ENCODE data around the gene IFNG-AS1. TPM values are rescaled to one million over a fixed set of nuclear protein-coding genes. Genes with fewer than 3 reads are reported as not detected.
A peak's percentile ranks its signal among the peaks of the same experiment; 100 is the strongest.

Gene IFNG-AS1
- polyA plus RNA-seq, 1 donor from 2014 or later, result not detected

DNA sequence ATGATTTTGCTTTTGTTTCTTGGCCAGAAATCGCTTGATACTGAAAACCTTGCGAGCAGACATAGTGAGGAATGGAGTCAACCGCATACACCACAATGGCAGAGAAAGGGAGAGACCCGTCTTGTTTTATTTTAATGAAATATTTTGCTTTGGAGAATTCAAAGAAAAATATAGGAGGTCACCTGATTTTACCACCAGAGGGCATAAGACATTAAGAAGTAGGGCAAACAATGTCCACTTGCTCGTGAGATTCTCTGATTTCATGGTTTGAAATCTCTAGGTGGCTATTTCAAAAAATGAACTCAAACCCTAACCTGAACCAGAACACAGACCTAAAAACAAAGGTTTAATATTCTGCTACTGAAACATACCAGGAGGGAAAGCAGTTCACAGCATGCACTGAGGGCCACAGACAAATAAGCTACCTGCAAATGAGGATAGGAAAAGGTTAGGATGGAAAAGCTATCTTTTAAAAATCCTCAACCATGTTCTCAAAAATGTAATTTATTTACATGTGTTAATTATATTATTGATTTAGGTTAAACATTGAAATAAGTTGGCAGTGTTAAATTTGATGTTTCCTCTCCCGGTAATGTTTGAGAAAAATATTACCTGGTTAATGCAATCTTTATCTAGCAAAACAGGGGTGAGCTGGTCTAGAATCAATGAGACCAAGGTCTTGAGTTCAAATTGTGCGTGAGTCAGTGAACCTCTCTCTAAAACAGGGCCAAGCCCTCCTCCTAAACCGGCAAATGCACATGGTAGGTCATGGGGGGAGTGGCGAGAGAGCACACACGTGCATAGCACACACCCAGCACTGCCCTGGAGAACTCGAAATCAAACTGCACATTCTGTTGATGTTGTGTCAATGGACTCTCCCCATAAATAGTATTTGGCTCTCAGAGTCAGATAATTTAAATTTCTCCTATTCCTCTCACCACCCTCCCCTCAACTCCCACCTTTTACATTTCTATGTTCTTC lies 12.5 kb downstream of the IFNG-AS1 start:
- no peak overlapping the region for H3K4me2 ChIP-seq (ENCODE audit: low read length)
- no peaks in the 10 kb centered on the region for H3K79me2 ChIP-seq (replicated peaks; ENCODE audit: insufficient read depth, low read length)
- no peaks in the 10 kb centered on the region for H3K9me3 ChIP-seq (ENCODE audit: low read length)
- no peak for TF ChIP-seq TAF1 (IDR thresholded peaks at IDR 0.05; ENCODE audit: low read depth)
- TF ChIP-seq MXI1 (conservative IDR thresholded peaks at IDR 0.05; ENCODE audit: poor library complexity, severe bottlenecking), result no peak
- peak; percentile 63 for TF ChIP-seq CTCF (IDR thresholded peaks at IDR 0.05; ENCODE audit: poor library complexity, severe bottlenecking)
- TF ChIP-seq RAD21 (conservative IDR thresholded peaks at IDR 0.05), result peak; percentile 63
- TF ChIP-seq EZH2 (IDR thresholded peaks at IDR 0.05; ENCODE audit: borderline replicate concordance, insufficient read depth, low read length, poor library complexity, severe bottlenecking), result no peak
- no peak for TF ChIP-seq EP300 (conservative IDR thresholded peaks at IDR 0.05; ENCODE audit: poor library complexity, severe bottlenecking)
- TF ChIP-seq SMC3 (conservative IDR thresholded peaks at IDR 0.05; ENCODE audit: poor library complexity), result peak; percentile 67
- TF ChIP-seq, protein P1, sequence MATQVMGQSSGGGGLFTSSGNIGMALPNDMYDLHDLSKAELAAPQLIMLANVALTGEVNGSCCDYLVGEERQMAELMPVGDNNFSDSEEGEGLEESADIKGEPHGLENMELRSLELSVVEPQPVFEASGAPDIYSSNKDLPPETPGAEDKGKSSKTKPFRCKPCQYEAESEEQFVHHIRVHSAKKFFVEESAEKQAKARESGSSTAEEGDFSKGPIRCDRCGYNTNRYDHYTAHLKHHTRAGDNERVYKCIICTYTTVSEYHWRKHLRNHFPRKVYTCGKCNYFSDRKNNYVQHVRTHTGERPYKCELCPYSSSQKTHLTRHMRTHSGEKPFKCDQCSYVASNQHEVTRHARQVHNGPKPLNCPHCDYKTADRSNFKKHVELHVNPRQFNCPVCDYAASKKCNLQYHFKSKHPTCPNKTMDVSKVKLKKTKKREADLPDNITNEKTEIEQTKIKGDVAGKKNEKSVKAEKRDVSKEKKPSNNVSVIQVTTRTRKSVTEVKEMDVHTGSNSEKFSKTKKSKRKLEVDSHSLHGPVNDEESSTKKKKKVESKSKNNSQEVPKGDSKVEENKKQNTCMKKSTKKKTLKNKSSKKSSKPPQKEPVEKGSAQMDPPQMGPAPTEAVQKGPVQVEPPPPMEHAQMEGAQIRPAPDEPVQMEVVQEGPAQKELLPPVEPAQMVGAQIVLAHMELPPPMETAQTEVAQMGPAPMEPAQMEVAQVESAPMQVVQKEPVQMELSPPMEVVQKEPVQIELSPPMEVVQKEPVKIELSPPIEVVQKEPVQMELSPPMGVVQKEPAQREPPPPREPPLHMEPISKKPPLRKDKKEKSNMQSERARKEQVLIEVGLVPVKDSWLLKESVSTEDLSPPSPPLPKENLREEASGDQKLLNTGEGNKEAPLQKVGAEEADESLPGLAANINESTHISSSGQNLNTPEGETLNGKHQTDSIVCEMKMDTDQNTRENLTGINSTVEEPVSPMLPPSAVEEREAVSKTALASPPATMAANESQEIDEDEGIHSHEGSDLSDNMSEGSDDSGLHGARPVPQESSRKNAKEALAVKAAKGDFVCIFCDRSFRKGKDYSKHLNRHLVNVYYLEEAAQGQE (IDR thresholded peaks at IDR 0.05; ENCODE audit: borderline replicate concordance), result no peak
- TF ChIP-seq POLR2AphosphoS5 (IDR thresholded peaks at IDR 0.05), result no peak
- no peaks in the 10 kb centered on the region for H3K36me3 ChIP-seq (ENCODE audit: insufficient read depth, low read length)
- no peaks in the 10 kb centered on the region for H3K27me3 ChIP-seq (ENCODE audit: insufficient read depth, low read depth, low read length)
- no peak overlapping the region for H3K9ac ChIP-seq (ENCODE audit: low read length)
- H3K4me3 ChIP-seq (ENCODE audit: low read length), result no peak overlapping the region
- no peak overlapping the region for H3K27ac ChIP-seq (ENCODE audit: low read length)
- no peak overlapping the region for H2AFZ ChIP-seq (ENCODE audit: low read depth, low read length)
- H3F3A ChIP-seq (ENCODE audit: insufficient read depth, low read length, poor library complexity, severe bottlenecking), result no peaks in the 10 kb centered on the region
- no peaks in the 10 kb centered on the region for H4K20me1 ChIP-seq (ENCODE audit: insufficient read depth)
- no peaks in the 10 kb centered on the region for H3K9me2 ChIP-seq (ENCODE audit: insufficient read depth, low read length)

- H2AFZ ChIP-seq (ENCODE audit: low read depth, low read length), result no peak overlapping the region
- H3K4me2 ChIP-seq (ENCODE audit: low read length), result no peak overlapping the region
- H4K20me1 ChIP-seq (ENCODE audit: insufficient read depth), result no peaks in the 10 kb centered on the region
- H3K27me3 ChIP-seq (ENCODE audit: insufficient read depth, low read depth, low read length), result no peaks in the 10 kb centered on the region
- no peaks in the 10 kb centered on the region for H3F3A ChIP-seq (ENCODE audit: insufficient read depth, low read length, poor library complexity, severe bottlenecking)
- TF ChIP-seq POLR2AphosphoS5 (IDR thresholded peaks at IDR 0.05), result no peak
- no peak for TF ChIP-seq RAD21 (conservative IDR thresholded peaks at IDR 0.05)
- no peak for TF ChIP-seq TAF1 (IDR thresholded peaks at IDR 0.05; ENCODE audit: low read depth)
- TF ChIP-seq, protein P1 (IDR thresholded peaks at IDR 0.05; ENCODE audit: borderline replicate concordance), result no peak
- H3K36me3 ChIP-seq (ENCODE audit: insufficient read depth, low read length), result no peaks in the 10 kb centered on the region
- no peak overlapping the region for H3K9ac ChIP-seq (ENCODE audit: low read length)
- no peak overlapping the region for H3K27ac ChIP-seq (ENCODE audit: low read length)
- H3K9me3 ChIP-seq (ENCODE audit: low read length), result no peaks in the 10 kb centered on the region
- H3K9me2 ChIP-seq (ENCODE audit: insufficient read depth, low read length), result no peaks in the 10 kb centered on the region
- no peaks in the 10 kb centered on the region for H3K79me2 ChIP-seq (replicated peaks; ENCODE audit: insufficient read depth, low read length)
- no peak overlapping the region for H3K4me3 ChIP-seq (ENCODE audit: low read length)
These were observed 14.5 kb downstream of the IFNG-AS1 start for GRCh38 chr12:68003777-68004176.
